ENCODE data around the gene PKP1. TPM values are rescaled to one million over a fixed set of nuclear protein-coding genes. Genes with fewer than 3 reads are reported as not detected.

The PKP1 gene
- total and polyA plus RNA-seq, 8 donors = 0.17 to 2.8 (median 0.20) TPM

GRCh38 chr1:201322653-201323510 is 39.6 kb downstream of the PKP1 start:
- Histone ChIP-seq H3K27ac (no peak overlapping the region), H3K4me3 (no peak overlapping the region)
- ATAC-seq = no peak

DNA sequence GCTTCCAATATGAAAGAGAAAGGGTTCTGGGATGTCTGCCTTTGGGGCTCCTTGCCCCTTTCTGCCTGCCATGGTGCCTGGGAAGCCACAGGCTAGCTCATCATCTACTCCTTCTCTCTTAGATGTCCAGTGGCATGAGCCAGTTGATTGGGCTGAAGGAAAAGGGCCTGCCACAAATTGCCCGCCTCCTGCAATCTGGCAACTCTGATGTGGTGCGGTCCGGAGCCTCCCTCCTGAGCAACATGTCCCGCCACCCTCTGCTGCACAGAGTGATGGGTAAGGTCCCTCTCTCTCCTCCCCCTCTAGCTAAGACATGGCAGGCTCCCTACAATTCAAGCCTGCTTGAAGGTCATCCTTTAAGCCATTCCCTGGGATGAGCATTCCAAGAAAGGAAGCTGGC is 41.0 kb downstream of the PKP1 start:
- TF ChIP-seq, protein P1, sequence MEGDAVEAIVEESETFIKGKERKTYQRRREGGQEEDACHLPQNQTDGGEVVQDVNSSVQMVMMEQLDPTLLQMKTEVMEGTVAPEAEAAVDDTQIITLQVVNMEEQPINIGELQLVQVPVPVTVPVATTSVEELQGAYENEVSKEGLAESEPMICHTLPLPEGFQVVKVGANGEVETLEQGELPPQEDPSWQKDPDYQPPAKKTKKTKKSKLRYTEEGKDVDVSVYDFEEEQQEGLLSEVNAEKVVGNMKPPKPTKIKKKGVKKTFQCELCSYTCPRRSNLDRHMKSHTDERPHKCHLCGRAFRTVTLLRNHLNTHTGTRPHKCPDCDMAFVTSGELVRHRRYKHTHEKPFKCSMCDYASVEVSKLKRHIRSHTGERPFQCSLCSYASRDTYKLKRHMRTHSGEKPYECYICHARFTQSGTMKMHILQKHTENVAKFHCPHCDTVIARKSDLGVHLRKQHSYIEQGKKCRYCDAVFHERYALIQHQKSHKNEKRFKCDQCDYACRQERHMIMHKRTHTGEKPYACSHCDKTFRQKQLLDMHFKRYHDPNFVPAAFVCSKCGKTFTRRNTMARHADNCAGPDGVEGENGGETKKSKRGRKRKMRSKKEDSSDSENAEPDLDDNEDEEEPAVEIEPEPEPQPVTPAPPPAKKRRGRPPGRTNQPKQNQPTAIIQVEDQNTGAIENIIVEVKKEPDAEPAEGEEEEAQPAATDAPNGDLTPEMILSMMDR (IDR thresholded peaks at IDR 0.05) = no peak
- intact Hi-C loops (cut with DNase I) = no loop called here

More at GRCh38 chr1:201322653-201323510, 39.6 kb downstream of the PKP1 start:
- Histone ChIP-seq H3K4me1 (no peaks in the 10 kb centered on the region), H3K27me3 (no peaks in the 10 kb centered on the region), H3K9me3 (no peaks in the 10 kb centered on the region), H3K36me3 (no peaks in the 10 kb centered on the region)
- TF ChIP-seq, protein P1 (IDR thresholded peaks at IDR 0.05) = no peak
- intact Hi-C loops (cut with DNase I) = no loop called here
- DNase-seq = no peak

DNA sequence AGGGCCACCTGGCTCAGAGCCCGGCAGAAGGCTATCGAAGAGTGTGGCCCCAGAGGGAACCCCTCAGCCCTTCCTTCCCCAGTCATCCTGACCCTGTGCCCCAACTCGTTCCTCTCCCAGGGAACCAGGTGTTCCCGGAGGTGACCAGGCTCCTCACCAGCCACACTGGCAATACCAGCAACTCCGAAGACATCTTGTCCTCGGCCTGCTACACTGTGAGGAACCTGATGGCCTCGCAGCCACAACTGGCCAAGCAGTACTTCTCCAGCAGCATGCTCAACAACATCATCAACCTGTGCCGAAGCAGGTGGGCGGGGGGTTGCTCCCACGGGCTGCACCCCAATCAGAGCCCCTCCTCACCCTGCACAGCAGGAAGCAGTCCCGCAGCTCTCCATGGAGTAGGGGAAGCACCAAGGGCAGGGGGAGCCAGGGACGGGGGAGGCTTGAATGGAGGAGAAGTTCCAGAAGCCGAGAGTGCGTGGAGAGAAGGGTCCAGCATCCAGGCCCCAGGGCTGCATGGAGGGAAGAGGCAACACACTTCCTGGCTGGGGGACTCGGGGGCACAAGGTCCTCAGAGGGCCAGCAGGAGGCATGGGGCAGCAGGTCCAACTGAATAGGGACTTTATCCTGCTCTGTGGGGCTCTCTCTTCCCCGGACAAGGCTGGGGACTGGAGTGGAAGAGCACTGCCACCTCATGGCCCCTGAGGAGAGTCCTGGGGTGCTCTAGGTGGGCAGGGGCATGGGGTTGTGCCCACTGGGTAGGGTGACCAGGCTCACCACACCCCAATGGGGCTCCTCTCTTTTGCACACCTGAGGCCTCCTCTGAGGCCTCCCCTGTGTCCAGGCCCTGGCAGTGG is 41.7 kb downstream of the PKP1 start:
- ATAC-seq (no peak), DNase-seq (no peak)
- H3K27ac ChIP-seq = no peak overlapping the region
- no peaks in the 10 kb centered on the region for H3K9me3 ChIP-seq
- intact Hi-C loops (cut with DNase I) = no loop called here
- TF ChIP-seq, protein P1 (IDR thresholded peaks at IDR 0.05) = no peak
- H3K27me3 ChIP-seq = no peaks in the 10 kb centered on the region
- H3K36me3 ChIP-seq = no peaks in the 10 kb centered on the region
- no peak overlapping the region for H3K4me3 ChIP-seq
- peaks cover 5 to 7% of the 10 kb centered on the region in 2 donors for H3K4me1 ChIP-seq

More for the DNA sequence above, 41.0 kb downstream of the PKP1 start:
- DNase-seq (no peak), ATAC-seq (no peak)
- H3K9me3 ChIP-seq = no peaks in the 10 kb centered on the region
- H3K27ac ChIP-seq = no peak overlapping the region
- H3K36me3 ChIP-seq = no peaks in the 10 kb centered on the region
- H3K27me3 ChIP-seq = no peaks in the 10 kb centered on the region
- H3K4me1 ChIP-seq = peaks cover under 1% of the 10 kb centered on the region in 2 donors
- no peak overlapping the region for H3K4me3 ChIP-seq

DNA sequence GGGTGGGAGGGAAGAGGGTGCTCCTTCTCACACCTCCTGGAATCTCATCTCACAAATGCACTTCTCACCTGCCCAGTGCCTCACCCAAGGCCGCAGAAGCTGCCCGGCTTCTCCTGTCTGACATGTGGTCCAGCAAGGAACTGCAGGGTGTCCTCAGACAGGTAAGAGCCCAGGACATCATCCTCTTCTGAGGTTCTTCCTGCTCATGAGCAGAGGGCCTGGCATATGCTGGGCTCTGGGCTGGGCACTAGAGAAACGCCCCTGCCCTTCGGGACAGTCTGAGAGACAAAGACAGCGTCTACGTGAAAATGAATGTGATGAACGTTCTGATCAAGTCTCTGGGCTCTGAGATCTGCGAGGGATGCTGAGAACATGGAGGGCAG is 42.4 kb downstream of the PKP1 start:
- intact Hi-C loops (cut with DNase I) = no loop called here
- Histone ChIP-seq H3K36me3 (no peaks in the 10 kb centered on the region), H3K27me3 (no peaks in the 10 kb centered on the region), H3K4me3 (no peak overlapping the region), H3K9me3 (no peaks in the 10 kb centered on the region), H3K27ac (no peak overlapping the region), H3K4me1 (peaks cover 5 to 11% of the 10 kb centered on the region in 2 donors)
- ATAC-seq (no peak), DNase-seq (no peak)
- TF ChIP-seq, protein P1 (IDR thresholded peaks at IDR 0.05) = no peak

- H3K27me3 ChIP-seq = no peaks in the 10 kb centered on the region
- DNase-seq (no peak), ATAC-seq (no peak)
- no peaks in the 10 kb centered on the region for H3K36me3 ChIP-seq
- H3K4me3 ChIP-seq = no peak overlapping the region
- intact Hi-C loops (cut with DNase I) = no loop called here
- no peaks in the 10 kb centered on the region for H3K9me3 ChIP-seq
- H3K4me1 ChIP-seq = peaks cover 5 to 11% of the 10 kb centered on the region in 2 donors
- TF ChIP-seq, protein P1 (IDR thresholded peaks at IDR 0.05) = no peak
- H3K27ac ChIP-seq = no peak overlapping the region
Observed at GRCh38 chr1:201326710-201327109, 43.4 kb downstream of the PKP1 start.

All from left lung (tissue), 10 donors.